Stimulated activated CD8-positive, alpha-beta memory T cell treated with anti-CD3 and anti-CD28 coated beads, Interleukin-7, amount 100 ng/mL, for 24 hours (primary cell): Measurements from ENCODE around the gene C12orf54.
"Not testable (repeated sequence)": the region's sequence is repeated elsewhere in the genome, so short reads cannot be mapped to it uniquely, and the experiment has no call there.

Experiments
- DNase-seq: peaks from one replicate; pipeline ENCODE4 v3.0.0-alpha.2; 2020; ENCODE audit warnings: low read depth

Gene C12orf54

DNA sequence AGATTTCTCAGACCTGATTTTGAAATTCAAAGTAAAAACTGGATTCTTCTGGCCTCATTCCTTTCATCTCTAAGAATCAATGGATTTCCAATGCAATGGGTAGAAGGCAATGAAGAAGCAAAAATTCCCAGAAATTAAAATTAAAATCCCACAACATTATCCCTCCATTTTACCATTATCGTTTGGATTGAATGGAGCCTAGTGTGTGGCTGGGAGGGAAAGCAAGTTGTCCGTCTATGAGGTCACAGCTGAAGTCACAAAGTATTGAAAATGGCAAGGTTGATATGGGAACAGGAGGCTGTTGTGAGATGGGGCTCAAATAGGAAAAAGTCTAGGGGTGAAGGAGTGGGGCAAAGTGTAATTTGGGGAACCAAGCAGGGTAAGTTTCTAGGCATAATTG lies at the start of gene C12orf54:
TSS of gene C12orf54 (plus strand) at position 301 of the 400 bp plus-strand sequence. CDS start 799 bp downstream, outside the sequence.
- no peak for DNase-seq

DNA sequence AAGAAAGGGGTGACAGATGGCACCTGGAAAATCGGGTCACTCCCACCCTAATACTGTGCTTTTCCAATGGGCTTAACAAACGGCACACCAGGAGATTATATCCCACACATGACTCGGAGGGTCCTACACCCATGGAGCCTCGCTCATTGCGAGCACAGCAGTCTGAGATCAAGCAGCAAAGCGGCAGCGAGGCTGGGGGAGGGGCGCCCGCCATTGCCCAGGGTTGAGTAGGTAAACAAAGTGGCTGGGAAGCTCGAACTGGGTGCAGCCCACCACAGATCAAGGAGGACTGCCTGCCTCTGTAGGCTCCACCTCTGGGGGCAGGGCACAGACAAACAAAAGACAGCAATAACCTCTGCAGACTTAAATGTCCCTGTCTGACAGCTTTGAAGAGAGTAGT lies 48.3 kb upstream of the C12orf54 start:
- DNase-seq, result not testable (repeated sequence)

GRCh38 chr12:48441069-48441468 lies 41.2 kb upstream of the C12orf54 start:
- DNase-seq, result no peak

GRCh38 chr12:48442179-48442847 lies 40.0 kb upstream of the C12orf54 start:
- DNase-seq, result no peak

DNA sequence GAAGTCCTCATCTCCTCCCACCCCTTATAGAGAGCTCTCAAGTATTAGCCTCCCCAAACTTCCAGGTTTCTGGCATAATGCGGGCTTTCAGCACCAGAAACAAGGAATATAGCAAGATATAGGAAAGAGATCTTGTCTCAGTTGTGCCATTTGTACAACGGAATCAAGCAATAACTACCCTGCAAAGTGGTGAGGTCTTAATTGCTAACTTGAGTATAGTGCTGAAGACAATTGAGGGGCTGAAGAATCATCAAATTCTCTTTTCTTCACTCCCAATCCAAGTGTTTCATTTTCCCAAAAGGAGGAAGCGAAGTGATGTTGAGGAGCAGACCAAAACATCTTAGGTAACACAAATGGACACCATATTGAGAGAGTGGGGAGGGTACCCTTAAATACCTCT lies 36.8 kb upstream of the C12orf54 start:
- DNase-seq, result no peak

DNA sequence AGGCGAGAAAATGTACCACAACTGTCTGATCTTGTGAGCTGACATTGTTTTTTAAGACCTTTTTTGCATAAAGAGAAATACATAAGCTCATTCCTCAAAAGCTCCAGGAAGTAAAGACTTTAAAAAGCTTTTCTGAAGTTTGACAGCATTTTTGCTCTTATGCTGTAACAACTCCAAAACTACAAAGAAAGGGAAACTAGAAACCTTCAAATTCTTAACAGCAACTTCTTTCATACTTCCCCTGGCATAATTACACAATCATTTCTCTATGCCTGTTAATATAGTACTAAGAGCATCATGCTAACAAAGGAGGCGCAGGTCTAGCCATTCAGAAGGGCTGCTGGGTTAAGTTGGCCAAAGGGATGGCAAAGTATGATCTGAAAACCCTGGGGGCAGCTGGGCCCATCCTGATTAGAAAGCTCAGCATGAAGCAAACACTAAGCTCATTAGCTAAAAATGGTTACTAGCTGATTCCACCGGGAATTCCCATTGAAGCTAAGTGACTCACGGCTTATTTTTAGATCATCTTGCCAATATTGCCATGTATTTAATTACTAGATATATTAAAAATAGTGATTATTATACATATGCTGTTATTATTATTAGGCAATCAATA lies 36.0 kb upstream of the C12orf54 start:
- DNase-seq, result no peak

DNA sequence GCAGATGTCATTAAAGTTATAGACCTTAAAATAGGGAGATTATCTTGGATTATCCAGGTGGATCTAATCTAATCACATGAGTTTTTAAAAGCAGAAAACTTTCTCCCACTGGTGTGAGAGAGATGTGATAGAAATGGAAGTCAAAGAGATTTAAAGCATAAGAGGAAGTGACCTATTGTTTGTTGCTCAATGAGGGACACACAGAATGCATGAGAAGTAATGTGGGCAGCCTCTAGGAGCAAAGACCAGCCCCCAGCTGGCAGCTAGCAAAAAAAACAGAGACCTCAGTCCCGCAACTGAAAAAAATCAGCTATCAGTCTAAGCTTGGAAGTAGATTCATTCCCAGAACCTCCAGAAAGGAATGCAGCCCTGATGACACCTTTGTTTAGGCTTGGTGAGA lies 34.5 kb upstream of the C12orf54 start:
- DNase-seq, result no peak

DNA sequence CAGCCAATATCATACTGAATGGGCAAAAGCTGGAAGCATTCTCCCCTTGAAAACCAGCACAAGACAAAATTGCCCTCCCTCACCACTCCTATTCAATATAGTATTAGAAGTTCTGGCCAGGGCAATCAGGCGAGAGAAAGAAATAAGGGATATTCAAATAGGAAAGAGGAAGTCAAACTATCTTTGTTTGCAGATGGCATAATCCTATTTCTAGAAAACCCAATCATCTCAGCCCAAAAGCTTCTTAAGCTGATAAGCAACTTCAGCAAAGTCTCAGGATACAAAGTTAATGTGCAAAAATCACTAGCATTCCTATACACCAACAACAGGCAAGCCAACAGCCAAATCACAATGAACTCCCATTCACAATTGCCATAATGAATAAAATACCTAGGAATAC lies 30.9 kb upstream of the C12orf54 start:
- DNase-seq, result no peak

GRCh38 chr12:48452961-48453360 lies 29.3 kb upstream of the C12orf54 start:
- not testable (repeated sequence) for DNase-seq

GRCh38 chr12:48454667-48455066 lies 27.6 kb upstream of the C12orf54 start:
- DNase-seq, result no peak

DNA sequence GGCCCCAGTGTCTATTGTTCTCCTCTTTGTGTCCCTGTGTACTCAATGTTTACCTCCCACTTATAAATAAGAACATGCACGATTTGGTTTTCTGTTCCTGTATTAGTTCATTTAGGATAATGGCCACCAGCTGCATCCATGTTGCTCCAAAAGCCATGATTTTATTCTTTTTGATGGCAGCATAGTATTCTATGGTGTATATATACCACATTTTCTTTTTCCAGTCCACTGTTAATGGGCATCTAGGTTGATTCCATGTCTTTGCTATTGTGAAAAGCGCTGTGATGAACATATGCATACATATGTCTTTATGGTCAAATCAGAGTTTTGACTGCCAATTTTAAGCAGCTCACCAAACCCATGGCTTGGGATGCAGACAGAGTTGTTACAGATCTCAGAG lies 27.2 kb upstream of the C12orf54 start:
- DNase-seq, result no peak

GRCh38 chr12:48459259-48459658 lies 23.0 kb upstream of the C12orf54 start:
- no peak for DNase-seq

DNA sequence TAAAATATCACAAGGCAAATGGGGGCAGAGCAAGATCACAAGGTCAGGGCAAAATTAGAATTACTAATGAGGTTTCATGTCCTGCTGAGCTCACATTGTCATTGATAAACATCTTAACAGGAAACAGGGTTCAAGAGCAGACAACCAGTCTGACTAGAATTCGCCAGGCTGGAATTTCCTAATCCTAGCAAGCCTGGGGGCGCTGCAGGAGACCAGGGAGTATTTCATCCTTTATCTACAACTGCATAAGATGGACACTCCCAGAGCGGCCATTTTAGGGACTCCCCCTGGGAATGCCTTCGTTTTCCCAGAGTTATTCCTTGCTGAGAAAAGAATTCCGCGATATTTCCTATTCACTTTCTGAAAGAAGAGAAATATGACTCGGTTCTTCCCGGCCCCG lies 13.3 kb upstream of the C12orf54 start:
- not testable (repeated sequence) for DNase-seq

GRCh38 chr12:48472259-48472658 lies 10.0 kb upstream of the C12orf54 start, which contains the start of gene ANP32D:
Gene ANP32D, plus strand, starts transcription at chr12:48472559. Its CDS starts 106 bp downstream, at chr12:48472665.
- no peak for DNase-seq

- no peak for DNase-seq
These were observed 9.2 kb upstream of the C12orf54 start for GRCh38 chr12:48473061-48473460.

- DNase-seq, result not testable (repeated sequence)
These were observed 7.8 kb upstream of the C12orf54 start for GRCh38 chr12:48474497-48474896.

- DNase-seq, result no peak
These were observed 632 bp downstream of the C12orf54 start for GRCh38 chr12:48482930-48483329.

- no peak for DNase-seq
These were observed 4.0 kb downstream of the C12orf54 start for GRCh38 chr12:48486261-48486660.

DNA sequence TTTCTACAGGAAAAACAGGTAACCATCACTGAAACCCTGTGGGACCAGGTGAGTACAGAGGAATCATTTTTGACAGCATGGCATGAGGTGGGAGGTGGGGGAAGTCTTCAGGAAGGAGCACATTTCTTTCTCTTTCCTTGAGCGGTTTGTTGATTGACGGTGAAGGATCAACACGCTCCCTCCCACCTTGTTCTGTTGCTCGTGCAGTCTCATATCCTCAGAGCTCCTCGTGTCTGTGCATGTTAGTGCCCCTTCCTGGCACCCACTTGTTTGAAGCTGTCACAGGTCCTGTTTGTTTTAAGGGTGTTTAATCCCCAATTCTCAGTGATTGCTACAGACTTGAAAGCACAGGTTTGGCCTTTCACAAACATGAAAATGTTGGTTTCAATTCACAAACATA lies 4.4 kb downstream of the C12orf54 start:
- DNase-seq, result no peak

GRCh38 chr12:48489012-48489411 lies 6.7 kb downstream of the C12orf54 start:
- no peak for DNase-seq

DNA sequence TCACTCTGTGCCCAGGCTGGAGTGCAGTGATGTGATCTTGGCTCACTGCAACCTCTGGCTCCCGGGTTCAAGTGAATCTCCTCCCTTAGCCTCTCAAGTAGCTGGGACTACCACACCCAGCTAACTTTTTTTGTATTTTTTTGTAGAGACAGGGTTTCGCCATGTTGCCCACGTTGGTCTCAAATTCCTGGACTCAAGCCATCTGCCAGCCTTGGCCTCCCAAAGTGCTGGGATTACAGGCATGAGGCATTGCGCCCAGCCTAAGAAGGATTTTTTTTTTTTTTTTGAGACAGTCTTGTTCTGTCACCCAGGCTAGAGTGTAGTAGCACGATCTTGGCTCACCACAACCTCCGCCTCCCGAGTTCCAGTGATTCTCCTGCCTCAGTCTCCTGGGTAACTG lies 7.2 kb downstream of the C12orf54 start:
- not testable (repeated sequence) for DNase-seq

GRCh38 chr12:48500281-48500680 lies 18.0 kb downstream of the C12orf54 start:
- DNase-seq, result not testable (repeated sequence)

DNA sequence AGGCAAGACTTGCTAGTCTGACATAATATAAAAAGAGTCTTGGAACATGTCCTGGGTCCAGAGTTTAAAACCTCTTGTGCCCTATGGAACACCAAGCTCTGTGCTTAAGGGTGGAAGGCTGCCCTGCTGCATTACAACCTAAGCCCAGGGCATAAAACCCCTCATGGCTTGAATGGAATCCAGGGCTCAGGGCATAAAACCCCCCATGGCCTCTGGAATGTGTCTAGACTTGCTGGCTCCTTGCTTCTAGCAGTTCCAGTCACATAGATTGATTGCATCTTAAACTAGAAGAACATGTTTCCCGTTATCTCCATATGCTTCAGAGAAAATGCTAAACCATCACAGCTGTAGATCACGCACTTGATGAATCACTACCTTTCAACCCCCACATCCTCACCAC lies 24.5 kb downstream of the C12orf54 start:
- DNase-seq, result not testable (repeated sequence)

GRCh38 chr12:48508987-48509386 lies 26.7 kb downstream of the C12orf54 start:
- no peak for DNase-seq
